HT1080 (cell line): Measurements from ENCODE around the gene TAF3. TPM values are rescaled to one million over a fixed set of nuclear protein-coding genes. Genes with fewer than 3 reads are reported as not detected.

Experiments
- DNase-seq: peaks from one replicate; pipeline ENCODE4 v3.0.0-alpha.2; 2015; ENCODE audit warnings: low read depth
- total RNA-seq: library from RNA; depleted of rRNA; stranded (reverse); fragments of >200 nt; shearing (Covaris generic); gene quantifications from 2 replicates; pipeline ENCODE4 v1.2.3, GENCODE V29; 2014

Gene TAF3
- total RNA-seq, 1 experiment from 2014 or later, result 3.1 TPM

DNA sequence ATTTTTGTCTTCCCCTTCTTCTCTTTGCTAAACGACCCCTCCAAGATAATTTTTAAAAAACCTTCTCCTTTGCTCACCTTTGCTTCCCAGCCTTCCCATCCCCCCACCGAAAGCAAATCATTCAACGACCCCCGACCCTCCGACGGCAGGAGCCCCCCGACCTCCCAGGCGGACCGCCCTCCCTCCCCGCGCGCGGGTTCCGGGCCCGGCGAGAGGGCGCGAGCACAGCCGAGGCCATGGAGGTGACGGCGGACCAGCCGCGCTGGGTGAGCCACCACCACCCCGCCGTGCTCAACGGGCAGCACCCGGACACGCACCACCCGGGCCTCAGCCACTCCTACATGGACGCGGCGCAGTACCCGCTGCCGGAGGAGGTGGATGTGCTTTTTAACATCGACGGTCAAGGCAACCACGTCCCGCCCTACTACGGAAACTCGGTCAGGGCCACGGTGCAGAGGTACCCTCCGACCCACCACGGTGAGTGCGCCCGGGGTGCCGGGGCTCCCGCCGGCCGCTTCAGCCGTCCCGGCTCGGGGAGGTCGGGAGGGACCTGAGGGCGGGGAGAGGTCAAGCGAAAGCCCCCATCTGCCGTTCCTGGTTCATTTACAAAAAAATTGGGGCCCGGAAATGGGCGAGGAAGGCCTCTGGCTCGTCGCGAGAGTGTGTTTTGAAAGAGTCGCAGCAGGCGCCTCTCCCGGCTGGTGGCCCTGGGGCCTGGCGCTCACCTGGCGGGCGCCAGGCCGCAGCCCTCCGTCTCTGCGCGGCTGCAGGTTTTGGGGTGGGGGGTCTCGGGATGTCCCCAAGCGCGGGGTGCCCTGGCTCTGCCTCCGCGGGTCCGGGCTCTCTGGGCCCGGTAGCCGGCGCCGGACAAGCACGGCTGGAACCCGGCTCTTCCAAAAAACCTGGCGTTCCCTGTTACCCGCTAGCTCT, 237.4 kb downstream of the TAF3 start:
- DNase-seq, result no peak

DNA sequence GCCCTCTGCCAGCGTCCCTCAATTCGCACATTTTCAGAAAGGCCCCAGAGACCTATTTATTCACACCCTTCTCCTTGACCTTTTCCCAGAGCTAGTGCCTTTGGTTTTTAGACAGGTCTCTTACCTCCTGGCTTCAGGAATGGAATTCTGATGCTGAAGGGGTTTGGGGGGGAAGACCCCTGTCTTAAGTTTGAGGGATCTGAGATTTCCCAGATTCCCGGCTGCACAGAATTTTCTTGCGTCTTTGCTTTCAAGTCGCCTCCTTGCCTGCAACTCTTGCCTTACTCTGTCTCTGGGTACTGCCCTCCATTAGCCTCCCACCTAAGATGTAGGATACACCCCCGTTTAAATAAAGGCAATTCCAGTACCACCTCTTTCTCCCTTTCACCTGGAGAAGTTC, 238.1 kb downstream of the TAF3 start:
- DNase-seq, result no peak

DNA sequence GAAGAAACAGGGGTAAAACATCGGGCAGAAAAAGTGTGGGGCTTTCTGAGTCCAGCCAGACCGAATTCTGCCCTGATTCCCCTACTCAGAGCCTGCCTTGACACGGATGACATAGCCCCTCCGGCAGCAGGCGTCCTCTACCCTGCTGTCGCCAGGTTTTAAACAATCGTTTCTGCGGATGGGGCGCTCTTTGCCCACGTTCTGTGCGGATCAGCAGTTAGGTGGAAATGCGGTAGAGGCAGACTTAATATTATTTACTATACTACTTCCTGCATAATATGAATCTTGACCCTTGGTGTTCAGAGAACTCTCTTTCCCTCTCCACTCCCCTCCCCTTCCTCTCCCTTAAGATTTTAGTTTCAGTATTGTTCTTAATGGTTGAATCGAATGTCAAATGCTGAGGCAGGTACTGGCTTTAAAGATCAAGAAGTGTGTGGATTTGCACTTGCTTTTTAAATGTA, 238.6 kb downstream of the TAF3 start:
- DNase-seq, result no peak

DNA sequence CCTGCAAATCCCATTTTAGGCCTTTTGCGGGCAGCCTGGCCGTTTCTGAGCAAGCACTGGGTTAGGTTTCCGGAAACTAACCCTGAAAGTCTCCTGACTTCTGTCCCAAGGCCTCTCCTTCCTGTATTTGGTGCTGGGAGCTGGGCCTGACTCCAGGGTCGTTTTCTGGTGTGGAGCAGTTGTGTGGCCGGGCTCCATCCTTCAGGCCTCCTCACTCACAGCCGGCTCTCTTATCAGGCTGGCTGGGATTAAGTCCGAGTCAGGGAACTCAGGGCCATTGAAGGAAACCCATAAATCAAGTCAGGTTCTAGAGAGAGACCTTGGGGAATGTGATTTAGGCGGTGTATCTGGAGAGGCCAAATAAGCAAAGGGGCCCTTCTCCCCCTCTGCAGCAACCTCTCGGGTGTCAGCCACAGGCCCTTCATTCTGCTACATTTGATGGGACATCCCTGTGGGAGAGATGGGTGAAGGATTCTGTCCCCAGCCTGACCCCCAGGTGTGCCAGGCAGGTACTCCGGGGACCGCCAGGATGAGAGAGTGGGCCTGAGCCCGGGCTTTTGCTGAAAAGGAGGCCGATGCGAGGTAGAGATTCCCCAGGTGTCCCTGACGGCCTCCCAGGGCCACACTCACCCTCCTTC, 239.4 kb downstream of the TAF3 start:
- DNase-seq, result no peak

DNA sequence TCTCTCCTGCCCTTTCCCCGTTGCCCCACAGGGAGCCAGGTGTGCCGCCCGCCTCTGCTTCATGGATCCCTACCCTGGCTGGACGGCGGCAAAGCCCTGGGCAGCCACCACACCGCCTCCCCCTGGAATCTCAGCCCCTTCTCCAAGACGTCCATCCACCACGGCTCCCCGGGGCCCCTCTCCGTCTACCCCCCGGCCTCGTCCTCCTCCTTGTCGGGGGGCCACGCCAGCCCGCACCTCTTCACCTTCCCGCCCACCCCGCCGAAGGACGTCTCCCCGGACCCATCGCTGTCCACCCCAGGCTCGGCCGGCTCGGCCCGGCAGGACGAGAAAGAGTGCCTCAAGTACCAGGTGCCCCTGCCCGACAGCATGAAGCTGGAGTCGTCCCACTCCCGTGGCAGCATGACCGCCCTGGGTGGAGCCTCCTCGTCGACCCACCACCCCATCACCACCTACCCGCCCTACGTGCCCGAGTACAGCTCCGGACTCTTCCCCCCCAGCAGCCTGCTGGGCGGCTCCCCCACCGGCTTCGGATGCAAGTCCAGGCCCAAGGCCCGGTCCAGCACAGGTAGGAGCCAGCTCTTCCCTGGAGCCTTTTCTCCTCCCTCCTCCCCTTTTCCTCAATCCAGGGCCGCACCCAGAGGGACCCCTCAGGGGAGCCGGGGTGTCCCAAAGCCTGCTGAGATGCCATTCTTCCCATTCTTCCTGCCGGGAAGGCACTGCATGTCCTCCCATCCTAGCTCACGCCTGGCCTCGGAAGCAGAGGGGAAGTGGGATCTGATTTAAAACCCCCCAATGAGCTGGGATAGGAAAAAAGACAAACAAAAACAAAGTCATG, 240.2 kb downstream of the TAF3 start:
- no peak for DNase-seq

DNA sequence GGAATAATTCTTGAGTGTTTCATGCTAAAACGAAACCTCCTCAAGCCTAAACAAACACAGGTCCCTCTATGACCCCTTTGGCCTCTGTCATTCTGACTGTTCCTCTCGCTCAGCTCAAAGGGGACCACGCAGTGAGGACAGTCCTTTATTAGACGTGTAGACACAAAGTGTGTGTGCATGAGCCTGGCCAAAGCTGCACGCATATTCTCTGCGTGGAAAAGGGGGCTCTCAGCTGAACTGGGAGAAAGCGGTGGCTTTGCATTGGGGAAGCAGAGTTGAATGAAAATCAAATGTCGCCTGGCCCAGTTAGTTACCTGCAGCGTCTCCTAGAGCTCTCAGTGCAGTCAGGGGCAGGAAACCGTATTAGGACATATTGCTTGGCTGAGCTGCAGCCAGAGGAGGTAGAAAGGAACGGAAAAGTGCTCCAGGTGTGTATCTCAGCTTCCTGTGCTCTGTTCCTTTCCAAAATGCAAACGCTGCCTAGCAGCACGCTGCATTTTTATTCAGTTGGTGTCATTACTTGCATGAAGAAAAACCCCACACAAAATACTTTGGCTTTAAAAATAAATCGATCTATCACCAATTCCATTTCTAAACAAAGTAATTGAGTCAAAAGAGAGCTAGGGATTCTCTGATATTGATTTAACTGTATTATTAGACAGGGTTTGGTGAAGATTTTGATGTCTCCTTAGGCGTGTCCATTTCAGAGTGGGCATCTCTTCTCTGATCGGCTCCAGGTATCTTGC, 241.1 kb downstream of the TAF3 start:
- DNase-seq, result no peak

DNA sequence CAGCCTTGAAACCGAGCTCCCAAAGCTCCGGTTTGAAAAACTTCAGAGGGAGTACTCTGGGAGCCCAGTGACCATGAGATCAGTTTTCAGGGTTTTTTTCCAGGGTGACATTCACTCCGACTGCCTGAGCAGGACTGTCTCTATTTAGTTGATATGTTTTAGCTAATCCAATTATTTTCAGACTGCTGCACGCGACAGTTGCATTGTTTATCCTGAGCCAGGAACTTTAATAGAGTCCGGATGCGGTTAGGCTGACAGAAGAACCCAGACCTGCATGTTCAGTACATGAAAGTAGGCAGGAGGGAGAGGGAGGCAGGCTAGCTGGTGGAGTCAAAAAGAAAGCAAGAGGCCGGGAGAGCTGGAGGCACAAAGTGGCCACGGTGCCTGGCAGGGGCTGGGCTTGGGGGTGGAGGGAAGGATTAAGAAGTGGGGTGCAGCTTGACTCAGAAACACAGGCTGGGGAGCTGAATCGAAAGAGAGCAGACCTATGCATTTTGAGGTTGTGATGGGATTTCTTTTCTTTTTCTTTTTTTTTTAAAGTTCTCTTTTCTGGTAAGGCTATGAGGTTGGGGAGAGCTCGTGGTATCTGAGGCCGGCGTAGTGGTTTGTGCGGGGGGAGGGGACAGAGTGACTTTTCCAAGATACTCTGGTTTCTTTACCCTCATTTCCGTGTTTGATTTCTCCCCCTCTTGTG, 241.9 kb downstream of the TAF3 start:
- no peak for DNase-seq

DNA sequence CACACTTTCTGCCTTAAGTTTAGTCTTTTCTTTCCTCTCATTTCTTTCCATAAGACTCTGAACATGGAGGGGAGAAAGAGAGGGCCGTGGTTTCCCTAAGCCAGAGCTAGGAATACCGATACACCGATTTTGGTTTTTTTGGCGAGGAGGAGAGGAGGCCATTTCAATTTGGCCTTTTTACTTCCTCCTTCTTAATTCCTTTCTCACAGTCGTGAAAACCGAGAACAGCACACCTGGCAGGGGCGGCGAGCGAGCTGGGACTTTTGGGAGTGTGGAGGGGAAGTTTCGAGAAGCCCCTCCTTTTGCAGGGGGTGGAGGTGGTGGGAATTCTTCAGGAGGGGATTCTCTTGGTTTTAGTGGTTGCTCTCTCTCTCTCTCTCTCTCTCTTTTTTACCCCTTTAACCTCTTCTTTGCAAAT, 242.4 kb downstream of the TAF3 start:
- no peak for DNase-seq

DNA sequence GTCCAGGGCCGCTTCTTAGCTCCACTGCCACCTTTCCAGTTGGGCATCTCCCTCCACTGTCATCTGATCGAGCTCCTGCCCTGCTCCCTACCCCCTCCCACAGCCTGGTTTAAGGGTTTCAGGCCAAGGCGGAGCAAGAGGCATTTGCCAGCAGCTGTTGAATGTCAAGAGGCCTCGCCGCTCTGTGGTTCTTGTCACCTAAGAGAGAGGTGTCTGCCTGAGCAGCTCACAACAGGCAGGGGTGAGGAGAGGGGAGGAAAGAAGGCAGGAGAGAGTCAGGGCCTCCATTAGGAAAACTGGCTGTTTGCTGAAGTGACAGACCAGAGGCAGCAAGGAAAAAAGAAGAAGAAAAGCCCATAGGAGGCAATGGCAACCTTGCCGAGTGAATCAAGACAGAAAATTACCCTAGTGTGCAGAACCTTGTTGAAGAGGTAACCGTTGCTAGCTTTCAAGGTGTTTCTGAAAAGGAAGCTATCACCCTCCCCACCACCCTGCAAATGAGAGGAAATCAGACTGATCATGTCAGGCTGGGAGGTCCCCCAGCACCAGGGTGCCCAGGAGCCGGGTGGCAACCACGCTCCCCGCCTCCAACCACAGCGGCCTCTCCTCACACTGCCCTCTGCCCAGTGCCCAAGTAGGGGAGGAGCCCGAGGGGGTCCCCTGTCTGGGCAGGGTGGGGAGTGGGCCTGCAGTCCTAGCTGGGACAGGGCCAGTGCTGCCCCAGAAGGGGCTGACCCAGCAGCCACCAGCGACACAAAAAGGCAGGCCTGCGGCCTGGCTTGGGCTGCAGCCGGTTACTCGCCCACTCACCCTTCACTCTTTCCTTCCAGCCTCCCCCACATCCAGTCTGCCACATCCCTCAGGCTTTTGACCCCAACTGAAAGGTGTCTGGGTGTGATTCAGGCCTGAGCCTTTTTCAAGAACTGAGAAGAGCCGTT, 243.2 kb downstream of the TAF3 start:
- DNase-seq, result no peak

DNA sequence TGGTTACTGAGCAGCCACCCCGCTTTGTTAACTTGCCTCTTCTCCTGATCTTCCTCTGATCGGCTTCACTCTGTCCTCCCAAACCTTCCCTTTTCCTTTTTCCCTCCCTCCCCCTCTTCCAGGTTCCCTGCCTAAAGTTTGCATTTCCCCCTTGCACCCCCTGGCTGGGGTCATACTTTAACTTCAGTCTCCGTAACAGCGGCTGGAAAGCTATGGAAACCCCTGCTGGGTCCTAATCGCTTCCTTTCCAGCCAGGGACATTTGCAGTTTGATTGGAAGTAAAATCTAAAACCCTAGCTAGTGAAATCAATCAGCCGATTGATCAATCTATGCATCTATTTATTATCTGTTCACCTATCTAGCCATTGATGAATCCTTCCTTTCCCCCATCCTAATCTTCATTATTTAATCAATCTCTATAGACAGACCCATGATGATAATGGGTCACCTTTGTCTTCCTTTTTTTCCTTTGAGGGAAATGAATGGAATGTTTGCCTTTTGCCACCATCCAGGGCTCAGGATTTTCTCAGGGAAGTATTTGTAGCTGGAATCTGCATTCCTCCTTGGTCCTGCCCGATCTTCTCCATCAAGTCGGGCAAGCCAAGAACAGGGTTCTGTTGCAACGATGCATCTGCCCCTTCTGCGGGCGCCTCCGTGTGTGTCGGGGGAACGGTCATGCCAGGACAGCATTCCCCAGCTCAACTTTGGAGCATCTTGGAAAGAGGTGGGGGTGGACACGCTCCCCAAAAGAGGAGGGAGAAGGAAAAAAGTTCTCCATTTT, 245.0 kb downstream of the TAF3 start:
- no peak for DNase-seq

DNA sequence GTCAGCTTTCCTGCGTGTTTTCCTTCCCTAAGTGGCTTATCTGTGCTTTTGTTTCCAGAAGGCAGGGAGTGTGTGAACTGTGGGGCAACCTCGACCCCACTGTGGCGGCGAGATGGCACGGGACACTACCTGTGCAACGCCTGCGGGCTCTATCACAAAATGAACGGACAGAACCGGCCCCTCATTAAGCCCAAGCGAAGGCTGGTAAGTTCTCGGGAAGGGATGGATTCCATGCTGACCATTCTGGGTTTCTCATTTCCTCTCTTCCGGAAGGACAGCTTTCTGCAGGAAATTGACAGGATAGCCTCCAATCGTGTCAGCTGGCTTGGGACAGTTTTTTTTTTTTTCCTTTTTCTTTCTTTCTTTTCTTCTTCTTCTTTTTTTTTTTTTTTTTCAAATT, 245.6 kb downstream of the TAF3 start:
- DNase-seq, result no peak

DNA sequence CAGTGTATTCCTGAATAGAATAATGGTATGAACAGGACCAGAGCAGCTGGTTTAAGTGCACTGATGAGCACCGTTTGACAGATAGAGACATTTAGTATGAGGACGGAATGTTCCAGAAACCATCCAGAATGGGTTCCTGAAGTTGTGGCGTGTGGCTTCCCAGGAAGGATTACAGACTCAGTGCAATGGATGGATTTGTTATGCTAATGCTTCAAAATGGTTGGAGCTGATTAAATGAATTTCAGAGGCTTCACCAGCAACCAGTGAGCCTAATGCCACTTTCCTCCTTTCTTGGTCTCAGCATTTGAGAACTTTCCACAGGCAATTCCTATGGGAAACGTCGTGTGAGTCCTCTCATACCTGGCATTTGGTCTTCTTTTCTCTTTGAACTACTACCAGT, 246.1 kb downstream of the TAF3 start:
- DNase-seq, result no peak

DNA sequence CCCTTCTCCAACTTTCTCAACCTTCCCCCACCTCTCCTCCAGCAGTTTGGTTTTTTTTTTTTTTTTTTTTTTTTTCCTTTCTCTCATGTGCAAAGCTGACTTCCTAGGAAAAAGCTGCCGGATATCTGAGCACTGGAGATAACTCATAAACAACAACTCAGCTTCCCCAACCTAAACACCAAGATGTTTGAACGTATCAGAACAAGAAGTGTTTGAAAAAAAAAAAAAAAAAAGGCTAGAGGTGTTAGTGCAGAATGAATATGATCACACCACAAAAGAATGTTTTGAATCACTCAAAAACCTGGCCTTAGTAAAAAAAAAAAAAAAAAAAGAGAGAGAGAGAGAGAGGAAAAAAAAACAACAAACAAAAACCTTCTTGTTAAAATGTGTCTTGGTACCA, 247.3 kb downstream of the TAF3 start:
- DNase-seq, result peak; percentile 67

DNA sequence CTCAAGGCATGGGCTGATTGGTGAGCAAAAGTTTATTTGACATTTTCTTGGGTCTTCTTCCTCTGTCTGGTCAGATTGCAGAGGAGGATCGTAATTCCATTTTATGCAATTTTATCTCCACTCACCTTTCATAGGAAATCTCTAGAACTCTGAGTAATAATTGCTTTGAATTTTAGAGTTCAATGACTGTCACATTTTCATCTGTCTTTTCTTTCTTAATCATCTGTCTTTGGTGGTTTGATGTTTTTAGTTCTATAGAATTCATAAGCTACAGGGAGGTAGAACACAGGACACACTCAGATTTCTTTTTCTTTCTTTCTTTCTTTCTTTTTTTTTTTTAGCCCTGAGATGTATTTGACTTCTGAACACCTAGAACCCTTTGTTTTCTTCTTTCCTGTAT, 247.8 kb downstream of the TAF3 start:
- no peak for DNase-seq
